Stimulated activated CD4-positive, alpha-beta T cell treated with anti-CD3 and anti-CD28 coated beads, TNF-alpha, amount 100 ng/mL, for 4 hours (primary cell): ENCODE results near the gene MAF.

ENCODE experiments used
- DNase-seq, 3 experiments: peaks; one replicate each; pipeline ENCODE4 v3.0.0-alpha.2; 2020; ENCODE audit warnings: low read depth in 3 of 3

The MAF gene

GRCh38 chr16:79612207-79612606, 11.7 kb upstream of the MAF start:
- DNase-seq = no peak

DNA sequence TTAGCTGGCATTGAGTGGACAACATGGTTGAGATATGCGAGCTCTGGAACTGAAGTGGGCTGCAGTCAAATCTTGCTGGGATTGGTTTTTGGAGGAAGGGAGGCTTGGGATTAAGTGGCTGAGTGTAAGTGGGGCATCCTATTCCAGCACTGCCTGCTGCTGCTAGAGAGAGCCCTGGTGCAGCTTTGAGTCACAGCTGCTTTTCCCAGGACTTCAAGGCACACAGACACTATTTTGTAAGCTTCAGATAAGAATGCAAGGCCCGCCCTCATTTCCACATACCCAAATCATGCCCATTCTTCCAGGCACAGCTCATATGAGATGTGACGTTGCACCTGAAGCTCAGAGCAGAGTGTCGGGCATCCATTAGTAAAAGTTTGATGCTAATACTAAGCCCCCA, 10.2 kb upstream of the MAF start:
- no peak for DNase-seq

GRCh38 chr16:79609861-79610260, 9.3 kb upstream of the MAF start:
- no peak for DNase-seq

DNA sequence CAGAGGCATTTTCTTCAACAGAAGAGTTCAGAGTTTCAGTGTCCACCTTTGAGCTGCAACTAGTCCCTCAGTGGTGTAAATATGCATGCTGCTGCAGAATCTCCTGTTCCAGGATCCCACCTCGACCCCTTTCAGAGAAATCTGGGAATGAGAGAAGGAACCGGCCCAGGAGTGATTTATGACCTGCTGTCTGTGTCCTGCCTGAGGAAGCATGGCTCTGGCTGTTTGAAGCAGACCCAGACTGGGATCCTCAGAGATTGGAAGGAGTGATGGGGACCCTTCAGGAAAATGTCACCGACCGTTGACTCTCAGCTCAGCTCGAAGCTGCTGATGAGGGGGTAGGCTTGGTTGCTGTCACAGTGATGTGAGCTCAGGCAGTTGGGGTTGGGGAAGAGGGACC, 8.4 kb upstream of the MAF start:
- DNase-seq = no peak

DNA sequence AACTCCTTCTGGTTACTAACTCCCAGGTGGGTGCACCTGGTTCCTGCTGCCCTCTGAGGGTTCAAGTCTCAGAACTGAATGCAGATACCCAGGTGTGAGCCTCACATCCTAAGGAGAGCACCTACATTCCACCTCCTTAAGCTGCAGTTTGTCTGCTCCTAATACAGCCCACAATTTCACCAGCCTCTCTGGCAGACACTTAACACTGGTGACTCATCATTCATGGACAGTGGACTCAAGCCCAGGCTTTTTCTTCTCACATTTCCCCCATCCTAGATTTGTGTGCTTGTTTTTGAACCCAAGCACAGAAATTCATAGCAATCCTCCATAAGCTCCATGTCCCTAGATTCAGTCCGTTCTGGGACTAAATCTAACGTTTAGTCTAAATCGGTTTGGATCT, 7.0 kb upstream of the MAF start:
- DNase-seq = no peak

DNA sequence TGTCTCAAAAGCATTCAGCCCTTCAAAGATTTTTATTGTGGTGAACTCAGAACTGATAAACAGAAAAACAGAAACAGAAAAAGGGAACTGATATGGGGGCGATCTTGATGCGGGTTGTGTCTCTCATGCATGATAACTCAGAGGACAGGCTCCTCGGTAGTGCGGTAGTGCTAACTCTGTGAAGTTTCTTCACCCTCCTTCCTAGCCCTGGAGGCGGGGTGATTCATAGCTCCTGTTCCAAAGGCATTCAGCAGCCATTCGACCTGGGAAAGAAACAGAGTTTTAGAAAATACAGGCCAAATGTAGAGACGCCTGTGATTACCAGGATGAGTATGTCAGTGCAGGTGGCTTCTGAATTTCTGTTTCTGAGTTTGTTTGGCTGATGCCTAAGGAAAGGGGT, 5.5 kb upstream of the MAF start:
- DNase-seq = no peak

- no peak for DNase-seq
Observed at GRCh38 chr16:79603055-79603454, 2.5 kb upstream of the MAF start.

DNA sequence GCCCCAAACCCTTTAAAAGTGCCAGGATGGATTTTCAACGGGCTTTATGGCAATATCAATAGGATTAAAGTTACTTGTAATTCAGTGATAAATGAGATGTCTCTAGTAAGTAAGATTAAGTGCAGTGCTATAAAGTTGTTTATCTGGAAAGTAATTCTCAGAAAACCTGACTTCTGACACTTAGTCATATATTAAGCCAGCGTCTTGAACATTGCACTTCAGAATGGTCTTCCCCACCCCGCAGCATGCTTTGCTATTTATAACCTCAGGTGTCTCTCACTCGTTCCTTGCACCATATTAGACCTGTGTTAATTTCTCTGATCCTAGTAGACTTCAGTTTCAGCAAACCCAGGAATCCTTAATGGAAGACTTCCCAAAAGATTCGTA, 2.1 kb upstream of the MAF start:
- DNase-seq = no peak

DNA sequence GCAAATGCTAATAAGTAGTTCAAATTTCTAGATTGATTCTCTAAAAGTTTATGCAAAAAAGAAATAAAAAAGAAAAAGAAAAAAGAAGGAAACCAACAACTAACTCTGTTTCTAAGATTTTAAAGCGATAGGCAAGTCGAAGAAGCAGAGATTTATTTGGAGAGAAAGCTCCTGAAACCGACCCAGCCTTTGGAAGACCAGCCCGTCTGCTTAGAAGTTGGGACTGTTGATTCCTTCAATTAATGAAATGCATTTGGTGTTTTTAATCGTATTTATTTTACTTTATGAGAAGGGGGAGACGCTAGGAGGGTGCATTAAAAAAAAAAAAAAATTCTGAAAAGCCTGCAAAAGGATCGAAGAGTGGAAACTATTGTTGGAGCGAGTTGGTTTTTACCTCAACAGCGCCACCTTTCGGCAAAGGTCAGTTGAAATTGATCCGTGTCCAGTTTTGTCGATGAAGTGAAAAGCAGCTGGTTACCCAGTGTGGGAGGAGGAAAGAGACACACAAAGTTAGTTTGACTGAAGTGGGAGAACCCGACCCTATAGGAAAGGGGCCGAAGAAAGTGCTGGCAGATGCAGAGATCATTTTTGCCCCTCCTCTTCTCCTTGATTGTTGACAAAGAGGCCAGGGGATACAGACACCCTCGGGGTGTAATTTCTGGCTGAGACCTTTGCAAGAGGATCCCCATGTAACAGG, 1.5 kb upstream of the MAF start:
- peak; percentile 61 to 78 (median 65) for DNase-seq

DNA sequence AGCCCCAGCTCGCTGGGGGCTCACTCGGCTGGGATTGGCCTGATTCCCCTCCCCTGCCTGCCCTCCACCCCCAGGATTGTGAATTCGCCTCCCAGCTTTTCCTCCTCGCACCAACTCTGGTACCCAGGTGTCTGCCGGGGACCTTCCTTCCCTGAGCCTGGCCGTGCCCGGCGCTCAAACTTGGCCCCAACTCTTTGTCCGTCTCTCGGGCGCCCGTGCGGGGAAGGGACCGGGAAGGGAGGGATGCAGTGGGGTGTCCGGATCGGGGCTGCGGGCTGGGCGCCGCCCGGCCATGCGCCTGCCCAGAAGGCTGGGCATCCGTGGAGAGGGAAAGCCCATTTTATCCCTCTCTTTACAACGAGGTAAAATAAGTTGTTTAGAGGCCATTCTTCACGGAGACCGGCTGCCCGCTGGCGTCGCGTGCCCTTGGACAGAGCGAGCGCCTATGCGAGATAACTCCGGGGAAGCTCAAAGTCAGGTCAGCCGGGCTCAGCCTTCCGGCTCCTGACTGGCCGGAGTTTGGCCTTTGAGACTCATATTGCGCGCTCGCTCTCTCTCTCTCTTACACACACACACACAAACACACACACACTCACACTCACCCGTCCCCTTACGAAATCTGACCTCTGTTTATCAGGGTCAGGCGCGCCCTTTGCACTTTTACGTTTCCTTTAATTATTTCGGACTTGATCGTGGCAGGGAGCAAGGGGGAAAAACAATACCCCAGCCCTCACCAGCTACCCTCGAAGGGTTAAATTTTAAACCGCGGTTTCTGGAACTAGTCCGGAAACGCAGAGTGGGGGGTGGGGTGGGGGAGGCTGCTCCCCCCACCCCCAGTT, 774 bp upstream of the MAF start:
- DNase-seq = no peak

- DNase-seq = peak in 1 of 3 experiments; percentile 38
Observed at GRCh38 chr16:79599837-79600637, 500 bp downstream of the MAF start.

DNA sequence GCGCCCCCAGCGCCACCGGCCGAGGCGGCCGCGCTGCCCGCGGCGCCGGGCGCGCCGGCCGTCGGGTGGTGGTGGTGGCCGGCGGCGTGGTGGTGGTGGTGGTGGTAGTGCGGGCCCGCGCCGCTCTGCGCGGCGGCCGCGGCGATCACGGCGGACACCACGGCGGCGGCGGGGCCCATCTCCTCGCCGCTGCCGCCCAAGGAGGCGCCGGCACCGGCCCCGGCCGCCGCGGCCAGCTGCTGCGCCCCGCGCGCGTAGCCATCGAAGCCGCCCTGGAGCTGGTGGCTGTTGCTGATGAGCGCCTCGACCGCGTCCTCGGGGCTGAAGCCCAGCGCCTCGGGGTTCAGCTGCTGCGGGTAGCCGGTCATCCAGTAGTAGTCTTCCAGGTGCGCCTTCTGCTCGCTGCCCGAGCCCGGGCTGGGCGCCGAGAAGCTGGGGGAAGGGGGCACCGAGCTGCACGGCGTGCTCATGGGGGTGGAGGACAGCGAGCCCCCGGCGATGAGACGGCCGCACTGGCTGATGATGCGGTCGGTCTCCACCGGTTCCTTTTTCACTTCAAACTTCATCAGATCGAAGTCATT, 1.2 kb downstream of the MAF start:
- DNase-seq = peak in 1 of 3 experiments; percentile 29

DNA sequence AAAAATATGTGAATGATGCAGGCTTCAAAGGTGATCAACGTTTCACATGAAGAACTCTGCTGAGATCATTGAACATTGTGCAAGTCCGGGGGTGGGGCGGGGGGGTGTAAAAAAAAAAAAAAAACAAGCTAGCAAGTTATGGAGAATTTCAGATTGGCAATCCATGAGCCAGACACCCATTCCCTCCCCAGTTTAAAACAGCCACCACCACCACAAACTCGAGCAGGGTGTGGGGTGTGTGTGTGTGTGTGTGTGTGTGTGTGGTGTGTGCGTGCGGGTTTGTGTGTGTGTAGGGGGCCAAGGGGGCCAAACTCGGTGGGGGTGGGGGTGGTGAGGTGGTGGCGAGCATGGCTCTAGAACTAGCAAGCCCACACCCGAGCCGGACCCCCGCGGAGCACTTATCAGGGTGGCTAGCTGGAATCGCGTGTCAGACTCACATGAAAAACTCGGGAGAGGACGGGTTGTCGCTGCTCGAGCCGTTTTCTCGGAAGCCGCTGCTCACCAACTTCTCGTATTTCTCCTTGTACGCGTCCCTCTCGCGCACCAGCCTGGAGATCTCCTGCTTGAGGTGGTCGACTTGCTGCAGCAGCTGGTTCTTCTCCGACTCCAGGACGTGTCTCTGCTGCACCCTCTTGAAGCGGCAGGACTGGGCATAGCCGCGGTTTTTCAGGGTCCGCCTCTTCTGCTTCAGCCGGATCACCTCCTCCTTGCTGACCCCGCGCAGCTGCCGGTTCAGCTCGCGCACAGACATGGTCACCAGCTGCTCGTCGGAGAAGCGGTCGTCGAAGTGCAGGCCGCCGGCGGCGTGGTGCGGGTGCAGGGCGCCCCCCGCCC, 2.0 kb downstream of the MAF start:
- DNase-seq = no peak

DNA sequence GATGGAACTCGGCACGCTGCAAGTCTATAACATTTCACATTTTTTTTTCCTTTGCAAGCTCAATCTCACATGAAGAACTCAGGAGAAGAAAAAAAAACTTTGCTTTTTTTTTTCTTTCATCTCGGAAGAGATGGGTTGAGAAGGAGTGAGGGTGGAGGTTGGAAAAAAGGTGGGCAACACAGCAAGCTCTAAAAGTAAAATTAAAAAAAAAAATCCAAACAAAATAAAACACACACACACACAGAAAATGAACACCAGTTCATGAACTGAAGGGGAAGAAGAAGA, 2.5 kb downstream of the MAF start:
- no peak for DNase-seq

DNA sequence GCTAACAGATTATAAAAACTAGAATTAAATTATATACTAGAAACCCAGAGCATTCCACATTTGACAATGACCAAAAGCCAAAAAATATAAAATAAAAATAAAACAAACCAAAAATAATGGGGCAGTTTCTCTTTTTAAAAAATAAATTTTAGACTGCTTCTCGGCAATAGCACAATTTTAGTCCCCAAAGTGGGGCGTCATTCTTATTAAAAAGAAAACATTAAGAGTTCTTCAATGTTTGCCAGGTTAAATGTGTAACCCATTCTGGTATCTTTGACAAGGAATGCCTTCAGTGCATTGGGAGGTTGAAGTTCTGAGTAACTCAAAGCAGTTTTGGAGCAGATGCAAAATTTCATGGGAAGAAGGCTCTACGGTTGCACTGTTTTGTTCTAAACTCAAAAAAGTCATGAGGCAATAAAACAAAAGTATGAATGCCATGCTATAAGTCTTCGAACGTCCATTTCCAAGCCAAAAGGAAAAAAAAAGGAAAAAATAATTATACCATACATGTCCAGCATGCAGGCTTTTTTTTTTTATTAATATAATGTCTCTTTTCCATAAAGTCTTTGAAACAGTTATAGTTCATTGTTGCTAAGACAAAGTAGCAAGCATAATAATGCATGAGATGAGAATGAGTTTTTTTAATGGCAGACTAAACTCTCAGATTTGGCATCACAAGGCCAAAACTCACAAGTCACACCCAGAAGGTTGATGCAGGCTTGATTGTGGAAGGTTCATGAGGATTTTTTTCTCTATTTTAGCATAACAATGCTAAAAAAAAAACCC, 3.1 kb downstream of the MAF start:
- DNase-seq = no peak

GRCh38 chr16:79595931-79596450, 4.5 kb downstream of the MAF start:
- DNase-seq = no peak

DNA sequence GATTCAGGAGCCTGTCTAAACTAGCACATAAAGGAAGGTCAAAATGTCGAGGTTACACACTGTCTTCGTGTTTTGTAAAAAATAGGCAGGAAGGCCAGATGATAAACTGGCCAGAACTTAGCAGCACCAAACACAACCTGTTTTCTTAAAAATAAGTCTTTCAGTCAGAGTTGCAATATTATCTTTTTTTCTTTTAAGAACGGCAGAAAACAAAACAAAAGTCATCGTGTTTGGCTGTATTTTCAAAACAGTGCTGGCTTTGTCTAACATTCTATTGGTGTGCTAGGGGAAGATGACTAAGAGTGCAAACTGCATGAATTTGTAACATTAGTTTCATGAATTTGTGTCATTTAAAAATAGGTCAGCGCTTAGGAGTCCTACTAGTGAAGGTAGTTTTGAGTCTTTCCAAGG, 5.3 kb downstream of the MAF start:
- DNase-seq = no peak

- no peak for DNase-seq
Observed at GRCh38 chr16:79593754-79594153, 6.8 kb downstream of the MAF start.

GRCh38 chr16:79593074-79593531, 7.4 kb downstream of the MAF start:
- DNase-seq = no peak

- DNase-seq = no peak
Observed at GRCh38 chr16:79592186-79592585, 8.4 kb downstream of the MAF start.
